Stimulated activated CD8-positive, alpha-beta memory T cell treated with anti-CD3 and anti-CD28 coated beads, Interleukin-4, amount 100 ng/mL, for 4 hours (primary cell): ENCODE data around the gene GJC1.
"Not testable (repeated sequence)": the region's sequence is repeated elsewhere in the genome, so short reads cannot be mapped to it uniquely, and the experiment has no call there.

Source experiments
- DNase-seq, 2 donors: peaks; one replicate each; pipeline ENCODE4 v3.0.0-alpha.2; 2020; ENCODE audit warnings: low read depth in 2 of 2, low spot score in 1 of 2

GJC1 gene

DNA sequence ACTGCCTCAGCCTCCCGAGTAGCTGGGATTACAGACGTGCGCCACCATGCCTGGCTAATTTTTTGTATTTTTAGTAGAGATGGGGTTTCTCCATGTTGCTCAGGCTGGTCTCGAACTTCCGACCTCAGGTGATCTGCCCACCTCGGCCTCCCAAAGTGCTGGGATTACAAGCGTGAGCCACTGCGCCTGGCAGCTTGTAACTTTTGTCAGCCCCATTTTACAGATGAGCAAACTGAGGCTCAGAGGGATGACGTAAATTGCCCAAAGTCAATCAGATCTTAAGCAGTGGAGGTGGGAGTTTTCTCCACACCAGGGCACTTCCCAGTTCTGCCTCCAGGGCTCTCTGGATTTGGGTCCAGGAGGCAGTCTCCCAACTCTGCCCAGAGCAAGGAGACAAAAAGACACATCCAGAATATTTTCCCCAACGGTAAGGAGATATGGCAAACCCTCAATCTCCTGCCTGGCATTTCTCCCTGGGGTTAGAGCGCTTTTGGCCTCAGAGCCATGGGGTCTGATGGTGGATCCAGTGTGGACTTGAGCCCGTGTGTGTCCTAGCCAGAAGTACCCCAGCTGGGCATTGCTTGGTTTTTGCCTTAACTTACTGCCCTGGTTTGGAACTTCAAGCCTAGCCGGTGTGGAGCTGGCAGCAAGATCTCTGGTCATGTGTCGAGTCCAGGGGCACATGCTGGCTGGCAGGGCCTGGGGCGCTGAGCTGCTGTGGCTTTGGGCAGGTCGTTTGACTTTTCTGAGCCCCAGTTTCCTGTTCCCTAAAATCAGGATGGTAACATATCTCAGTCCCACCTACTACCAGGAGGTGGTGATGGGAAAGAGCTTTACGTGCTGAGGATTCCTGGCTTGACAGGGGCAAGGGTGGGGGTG, 67.9 kb downstream of the GJC1 start:
- no peak for DNase-seq

DNA sequence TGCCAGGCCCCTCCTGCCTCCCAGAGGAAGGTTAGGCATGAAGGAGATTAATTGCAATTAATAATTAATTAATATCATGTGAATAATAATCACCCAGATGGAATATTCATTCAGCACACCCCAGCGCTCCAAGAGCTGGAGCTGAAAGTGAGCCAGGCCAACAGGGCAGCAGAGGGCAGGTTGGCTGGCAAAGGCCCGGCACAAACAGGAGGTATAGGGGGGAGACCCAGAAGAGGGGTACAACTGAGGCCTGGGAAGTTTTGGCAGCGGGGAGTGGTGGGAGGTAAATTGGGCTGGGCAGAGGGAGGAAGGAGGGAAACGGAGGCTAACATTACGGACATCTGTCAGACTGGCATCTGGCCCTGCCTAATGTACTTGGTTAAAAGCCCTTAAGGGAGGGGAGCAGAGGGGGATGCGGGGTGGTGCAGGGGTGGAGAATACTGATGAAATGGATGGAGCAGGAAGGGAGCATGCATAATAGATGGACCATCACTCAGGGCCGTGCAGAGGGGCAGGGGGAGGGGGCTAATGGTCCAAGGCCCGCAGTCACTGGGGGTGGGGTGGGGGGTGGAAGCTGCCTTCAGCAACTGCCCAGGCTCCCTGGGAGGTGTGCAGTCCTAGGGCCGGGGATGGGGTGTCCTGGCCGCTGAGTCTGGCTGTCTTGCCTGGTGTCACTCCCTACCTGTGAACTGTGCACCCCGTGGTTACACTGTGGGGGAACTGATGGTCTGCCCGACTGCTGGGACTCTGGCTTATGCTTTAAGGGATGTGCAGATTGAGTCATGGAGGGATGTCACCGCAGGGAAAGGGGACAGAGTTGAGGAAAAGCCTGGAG, 69.4 kb downstream of the GJC1 start:
- DNase-seq: no peak

DNA sequence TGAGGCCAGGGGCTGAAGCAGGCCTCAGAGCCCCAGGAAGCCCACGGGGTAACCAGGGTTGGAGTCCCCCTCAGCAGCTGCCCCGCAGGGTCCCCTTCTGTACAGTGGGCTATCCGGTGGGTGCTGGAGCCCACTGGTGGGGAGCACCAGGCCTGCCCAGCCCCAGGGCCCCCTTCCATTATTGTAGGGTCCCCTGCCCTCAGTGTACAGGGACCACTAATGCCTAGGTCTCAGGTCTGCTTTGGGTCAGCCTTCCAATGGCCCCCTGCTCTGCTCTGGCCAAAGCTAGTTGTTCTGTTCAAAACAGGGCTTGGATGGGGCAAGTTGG, 70.2 kb downstream of the GJC1 start:
- DNase-seq: no peak

DNA sequence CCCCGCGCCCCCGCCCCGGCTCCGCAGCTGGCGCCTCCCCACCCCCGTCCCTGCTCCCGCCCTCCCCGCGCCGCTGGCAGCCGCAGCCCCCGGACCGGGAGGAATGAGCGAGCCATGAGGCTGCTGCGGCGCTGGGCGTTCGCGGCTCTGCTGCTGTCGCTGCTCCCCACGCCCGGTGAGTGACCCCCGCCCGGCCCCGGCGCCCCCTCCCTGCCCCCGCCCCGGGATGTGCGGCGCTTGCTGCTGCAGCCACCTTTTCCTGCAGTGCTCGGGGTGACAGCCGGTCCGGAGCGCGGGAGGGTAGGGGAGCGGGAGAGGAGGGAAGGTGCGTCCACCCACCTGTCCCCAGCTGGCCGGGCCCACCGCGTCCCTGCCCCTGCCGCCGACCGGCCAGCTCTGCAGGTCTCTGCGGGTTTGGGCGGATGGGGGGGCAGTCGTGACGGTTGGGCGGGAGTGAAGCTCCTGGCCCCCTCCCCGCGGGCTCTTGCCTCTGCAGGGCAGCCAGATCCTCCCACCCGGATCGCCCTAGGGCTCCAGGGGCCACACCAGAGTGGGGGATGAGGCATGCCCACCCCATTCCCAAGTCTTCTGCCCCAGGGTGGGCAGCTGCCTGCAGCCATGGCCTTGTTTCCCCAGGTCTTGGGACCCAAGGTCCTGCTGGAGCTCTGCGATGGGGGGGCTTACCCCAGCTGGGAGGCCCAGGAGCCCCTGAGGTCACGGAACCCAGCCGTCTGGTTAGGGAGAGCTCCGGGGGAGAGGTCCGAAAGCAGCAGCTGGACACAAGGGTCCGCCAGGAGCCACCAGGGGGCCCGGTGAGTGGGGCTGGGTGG, 70.8 kb downstream of the GJC1 start:
- no peak for DNase-seq

DNA sequence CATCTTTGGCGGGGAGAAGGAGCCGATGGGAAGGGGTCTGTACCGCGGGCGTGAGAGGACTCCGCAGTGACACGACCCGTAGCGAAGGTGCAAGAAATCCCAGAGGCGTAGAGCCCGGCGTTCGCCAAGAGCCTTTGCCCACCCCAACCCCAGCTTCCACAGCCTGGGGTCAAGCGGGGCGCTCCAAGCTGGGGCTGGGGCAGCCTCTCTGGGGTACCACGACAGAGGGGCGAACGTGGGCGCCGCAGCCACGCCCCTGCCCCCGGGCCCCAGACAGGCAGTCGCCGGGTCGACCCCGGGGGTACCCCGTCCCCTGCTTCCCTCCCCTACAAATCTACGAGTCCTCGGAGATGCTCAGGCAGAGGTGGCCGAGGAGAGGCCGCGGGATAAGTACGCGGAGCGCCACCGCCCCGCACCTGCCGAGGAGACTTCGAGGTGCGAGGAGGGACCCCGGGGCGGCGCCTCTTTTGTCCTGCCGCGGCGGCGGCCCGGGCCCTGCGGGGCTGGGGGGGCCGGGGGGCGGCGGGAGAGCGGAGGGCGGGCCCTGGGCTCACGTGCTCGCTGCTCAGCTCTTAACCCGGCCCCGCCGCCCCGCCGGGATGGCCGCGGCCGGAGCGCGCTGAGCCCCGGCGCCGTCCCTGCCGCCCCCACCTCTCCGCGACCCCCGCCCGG, 71.5 kb downstream of the GJC1 start, which contains the start of gene ADAM11:
TSS of gene ADAM11 (plus strand) at position 575 of the 672 bp plus-strand sequence. CDS start 212 bp downstream, outside the sequence.
- no peak for DNase-seq

DNA sequence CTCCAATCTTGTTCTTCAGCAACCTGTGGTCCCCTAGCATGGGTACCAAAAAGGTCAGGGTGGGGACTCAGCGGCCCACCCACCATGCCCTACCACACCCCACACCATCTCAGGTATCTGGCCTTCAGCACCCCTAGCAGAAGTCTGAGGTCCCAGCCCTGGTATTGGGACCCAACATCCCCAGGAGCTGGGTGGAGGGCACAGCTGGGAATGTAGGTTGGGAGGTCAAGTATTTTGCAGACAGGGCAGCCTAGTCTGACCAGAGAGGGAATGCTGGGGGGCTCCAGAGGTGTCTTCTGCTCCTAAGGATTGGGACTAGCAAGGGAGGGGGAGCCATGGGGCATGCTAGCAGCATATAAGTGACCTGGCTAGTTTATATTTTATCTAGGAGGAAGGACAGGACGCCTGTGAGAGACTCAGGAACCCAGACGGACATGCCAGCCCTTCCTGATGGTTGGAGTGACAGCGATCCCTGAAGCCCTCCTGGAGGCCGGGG, 72.1 kb downstream of the GJC1 start:
- DNase-seq: no peak

DNA sequence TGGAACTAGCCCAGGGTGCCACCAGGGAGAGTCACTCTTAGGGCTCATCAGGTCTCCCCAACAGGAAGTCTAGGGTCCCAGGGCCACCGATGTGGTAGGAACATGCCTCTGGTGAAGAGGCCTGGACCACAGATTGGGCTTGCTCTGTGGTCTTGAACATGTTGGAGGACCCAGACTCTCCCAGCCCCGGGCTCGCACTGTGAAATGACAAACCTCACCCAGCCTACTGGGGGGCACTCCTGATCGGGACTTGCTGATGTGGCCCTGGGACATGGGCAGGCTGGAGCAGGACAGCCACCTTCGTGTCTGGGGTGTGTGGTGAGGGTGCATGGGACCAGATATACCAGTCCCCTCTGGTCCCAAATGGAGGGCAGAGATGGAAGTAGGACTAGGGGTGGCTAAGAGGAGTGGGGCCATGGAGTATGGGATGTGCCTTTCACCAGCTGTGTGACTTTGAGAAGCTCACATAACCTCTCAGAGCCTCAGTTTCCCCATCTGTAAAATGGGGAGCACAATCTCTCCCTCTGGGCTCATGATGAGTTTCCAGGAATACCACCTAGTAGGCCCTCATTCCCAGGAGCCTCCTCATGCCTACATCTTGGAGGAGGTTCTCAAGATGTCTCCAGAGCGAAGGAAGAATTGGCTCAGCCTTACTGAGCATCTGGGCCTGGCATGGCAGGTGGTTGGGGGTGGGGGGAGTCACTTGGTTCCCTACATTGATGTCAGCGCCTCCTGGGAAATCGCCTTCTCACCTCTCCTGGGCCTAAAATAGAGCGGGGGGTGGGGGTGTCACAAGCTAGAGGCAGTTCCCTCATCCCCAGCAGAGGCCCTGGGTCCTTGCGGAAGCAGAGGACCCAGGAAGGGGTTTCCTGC, 72.8 kb downstream of the GJC1 start:
- DNase-seq: no peak

DNA sequence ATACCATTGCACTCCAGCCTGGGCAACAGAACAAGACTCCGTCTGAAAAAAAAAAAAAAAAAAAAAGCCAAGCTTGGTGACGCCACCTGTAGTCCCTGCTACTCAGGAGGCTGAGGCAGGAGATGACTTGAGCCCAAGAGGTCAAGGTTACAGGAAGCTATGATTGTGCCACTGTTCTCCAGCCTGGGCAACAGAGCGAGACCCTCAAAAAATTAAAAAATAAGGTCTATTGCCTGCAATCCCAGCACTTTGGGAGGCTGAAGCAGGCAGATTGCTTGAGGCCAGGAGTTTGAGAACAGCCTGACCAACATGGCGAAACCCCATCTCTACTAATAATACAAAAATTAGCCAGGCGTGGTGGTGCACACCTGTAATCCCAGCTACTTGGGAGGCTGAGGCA, 74.9 kb downstream of the GJC1 start:
- not testable (repeated sequence) for DNase-seq

DNA sequence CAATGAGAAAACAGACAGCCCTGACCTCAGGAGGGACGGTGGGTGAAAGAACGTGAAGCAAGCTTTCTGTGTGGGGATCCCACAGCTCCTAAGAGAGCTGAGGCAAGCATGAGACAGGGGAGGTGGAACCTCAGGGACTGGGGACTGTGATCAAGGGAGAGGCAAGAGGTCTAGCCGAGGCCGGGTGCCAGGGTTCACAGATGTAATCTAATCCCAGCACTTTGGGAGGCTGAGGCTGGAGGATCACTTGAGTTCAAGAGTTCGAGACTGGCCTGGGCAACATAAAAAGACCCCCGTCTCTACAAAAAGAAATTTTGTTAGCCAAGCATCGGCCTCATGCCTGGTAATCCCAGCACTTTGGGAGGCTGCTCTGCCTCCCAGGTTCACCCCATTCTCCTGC, 75.8 kb downstream of the GJC1 start:
- DNase-seq: no peak

DNA sequence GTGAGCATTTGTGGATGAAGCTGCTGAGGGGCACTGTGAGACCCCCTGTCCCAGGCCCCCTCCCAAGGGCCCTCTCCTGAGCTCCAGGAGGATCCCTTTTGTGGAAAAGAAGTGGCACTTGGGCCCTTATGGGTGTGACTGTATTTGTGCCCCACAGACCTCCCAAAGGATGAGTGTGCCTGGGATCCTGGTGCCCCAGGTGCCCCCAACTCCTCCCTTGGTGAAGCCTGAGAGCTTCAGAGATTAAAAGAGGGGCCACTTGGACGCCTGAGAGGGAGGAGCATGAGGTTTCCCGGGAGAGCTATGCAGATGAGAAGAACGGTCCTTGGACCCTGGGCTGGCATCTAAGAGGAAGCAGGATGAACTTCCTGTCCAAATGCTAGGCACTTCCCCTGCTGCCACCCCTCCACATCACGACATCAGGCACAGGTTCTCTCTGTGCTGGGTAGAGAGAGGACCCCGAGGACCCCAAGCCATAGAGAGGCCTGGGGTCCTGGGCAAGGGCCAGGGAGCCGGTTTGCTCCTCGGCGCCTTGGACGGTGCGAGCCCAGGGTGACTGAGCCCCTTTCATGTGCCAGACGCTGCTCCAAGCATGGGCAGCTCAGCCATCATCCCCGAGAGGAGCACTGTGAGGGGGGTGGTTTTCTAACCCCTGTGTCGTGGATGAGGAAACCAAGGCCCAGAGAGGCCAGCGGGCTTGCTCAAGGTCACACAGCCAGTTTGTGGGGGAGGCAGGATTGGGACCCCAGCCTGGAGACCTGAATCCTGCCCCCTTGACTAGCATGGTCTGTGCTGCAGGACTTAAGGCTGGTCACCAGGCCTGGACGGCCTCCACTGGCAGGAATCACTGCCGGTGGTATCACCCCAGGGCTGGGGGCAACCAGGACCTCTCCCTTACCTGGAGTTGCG, 76.9 kb downstream of the GJC1 start:
- DNase-seq: no peak

DNA sequence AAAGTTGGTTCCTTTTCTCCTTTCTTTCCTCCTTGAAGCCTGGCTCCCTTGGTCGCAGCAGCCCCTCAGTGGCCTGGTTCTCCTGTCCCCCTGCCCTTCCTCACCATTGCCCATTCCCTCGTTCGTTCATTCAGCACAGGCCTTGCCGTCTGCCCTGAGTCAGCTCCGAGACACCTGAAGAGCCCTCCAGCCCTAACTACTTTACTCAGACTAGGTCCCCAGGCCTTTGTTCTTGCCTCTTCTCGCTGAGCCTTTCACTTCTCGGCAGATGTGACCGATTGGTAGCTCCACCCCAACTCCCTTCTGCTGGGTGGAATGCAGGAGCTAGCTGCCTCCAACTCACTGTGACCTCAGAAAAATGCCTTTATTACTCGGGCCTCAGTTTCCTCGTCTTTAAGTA, 78.3 kb downstream of the GJC1 start:
- no peak for DNase-seq

DNA sequence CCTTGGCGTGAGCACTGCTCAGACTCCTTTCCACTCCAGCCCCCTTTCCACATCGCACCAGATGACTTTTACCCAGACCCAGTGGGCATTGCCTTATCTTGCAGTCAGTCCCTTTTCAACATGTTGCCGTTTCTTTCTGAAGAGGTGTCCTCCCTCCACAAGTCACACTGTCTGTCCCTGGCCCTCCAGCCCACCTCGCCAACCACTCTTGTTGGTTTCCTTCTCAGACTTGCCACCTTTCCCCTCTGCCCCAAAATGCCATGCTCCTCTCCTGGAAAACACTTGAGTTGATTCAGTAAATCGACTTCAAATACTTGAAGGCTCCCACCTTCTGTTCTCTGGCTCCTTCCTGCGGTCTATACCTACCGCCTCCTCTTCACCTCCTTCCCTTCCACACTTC, 78.8 kb downstream of the GJC1 start:
- no peak for DNase-seq

DNA sequence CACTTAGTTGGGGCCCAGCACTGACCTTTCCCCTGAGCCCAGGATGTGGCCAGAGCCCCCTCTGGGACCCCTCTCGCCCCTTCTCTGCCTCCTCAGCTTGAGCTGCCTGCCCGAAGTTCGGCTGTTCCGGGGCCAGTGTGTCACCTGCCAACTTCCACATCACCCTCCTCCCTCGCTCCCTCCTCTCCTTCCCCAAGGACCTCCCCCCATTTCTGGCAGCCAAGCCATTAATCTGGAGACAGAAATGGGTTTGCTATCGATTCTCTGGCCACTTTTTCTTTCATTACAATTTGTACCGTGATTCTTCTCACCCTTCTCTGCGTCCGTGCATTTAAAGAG, 80.1 kb downstream of the GJC1 start:
- DNase-seq: no peak

DNA sequence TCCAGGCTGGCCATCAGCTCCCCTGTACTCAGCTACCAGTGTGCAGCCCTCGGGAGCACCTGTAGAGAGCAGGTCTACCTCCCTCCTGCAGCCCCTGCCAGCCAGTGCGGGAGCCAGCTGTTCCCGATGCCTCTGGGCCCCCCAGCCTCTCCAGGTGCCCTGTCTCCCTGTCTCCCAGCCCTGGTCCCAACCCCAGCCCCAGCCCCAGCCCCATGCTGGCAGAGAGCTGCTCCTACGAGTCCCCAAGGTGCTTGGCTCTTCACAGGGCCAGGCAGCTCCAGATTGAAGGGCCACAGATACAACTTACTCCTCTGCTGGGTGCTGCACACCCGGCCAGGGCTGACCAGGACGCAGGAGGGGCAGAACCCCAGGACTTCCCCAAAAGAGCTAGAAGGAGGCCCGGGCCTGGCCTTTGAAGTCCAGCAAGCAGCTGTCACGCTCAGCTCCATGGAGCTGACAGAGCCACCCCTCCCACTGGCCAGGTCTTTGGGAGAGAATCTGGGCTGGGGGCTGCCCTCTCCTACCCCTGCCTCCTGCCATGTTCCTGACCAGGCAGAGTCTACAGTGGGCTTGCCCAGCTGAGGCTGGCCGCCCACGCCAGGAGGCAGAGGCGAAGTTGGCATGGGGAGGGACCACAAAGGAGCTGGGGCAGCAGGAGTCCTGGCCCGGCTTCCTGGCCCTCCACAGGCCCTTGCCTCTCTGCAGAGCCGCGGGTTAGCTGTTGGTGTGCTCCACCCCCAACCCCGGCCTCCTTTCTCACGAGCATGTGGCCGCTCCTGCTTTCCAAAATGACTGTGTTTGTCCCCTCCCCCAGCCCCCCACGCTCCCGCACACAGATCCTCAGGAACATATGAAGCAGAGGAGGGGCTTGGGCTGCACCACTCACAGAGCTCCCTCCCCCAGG, 80.8 kb downstream of the GJC1 start:
- no peak for DNase-seq
